ENCODE measurements around the gene GCLC. TPM values are rescaled to one million over a fixed set of nuclear protein-coding genes. Genes with fewer than 3 reads are reported as not detected.

The GCLC gene
- total RNA-seq, 1 donor from 2014 or later: 16.8 TPM

- Histone ChIP-seq H3K4me3 (ENCODE audit: low read depth, low read length) (no peak overlapping the region), H3K27me3 (ENCODE audit: control insufficient read depth, insufficient read depth, low read length) (no peaks in the 10 kb centered on the region), H3K36me3 (ENCODE audit: control insufficient read depth, insufficient read depth, low read length) (no peaks in the 10 kb centered on the region)
- no peak for TF ChIP-seq CTCF (IDR thresholded peaks at IDR 0.05; ENCODE audit: insufficient read depth, low read length, poor library complexity, severe bottlenecking)
- no peak for DNase-seq (ENCODE audit: low read depth)
These were observed 26.0 kb downstream of the GCLC start for GRCh38 chr6:53518862-53519261.

- TF ChIP-seq CTCF (IDR thresholded peaks at IDR 0.05; ENCODE audit: insufficient read depth, low read length, poor library complexity, severe bottlenecking): no peak
- H3K36me3 ChIP-seq (ENCODE audit: control insufficient read depth, insufficient read depth, low read length): no peaks in the 10 kb centered on the region
- DNase-seq (ENCODE audit: low read depth): no peak
These were observed 27.9 kb downstream of the GCLC start for GRCh38 chr6:53517021-53517420.

GRCh38 chr6:53514677-53515076 lies 30.2 kb downstream of the GCLC start:
- Histone ChIP-seq H3K4me3 (ENCODE audit: low read depth, low read length) (no peak overlapping the region), H3K27me3 (ENCODE audit: control insufficient read depth, insufficient read depth, low read length) (no peaks in the 10 kb centered on the region), H3K36me3 (ENCODE audit: control insufficient read depth, insufficient read depth, low read length) (no peaks in the 10 kb centered on the region)
- DNase-seq (ENCODE audit: low read depth): no peak
- no peak for TF ChIP-seq CTCF (IDR thresholded peaks at IDR 0.05; ENCODE audit: insufficient read depth, low read length, poor library complexity, severe bottlenecking)

More at GRCh38 chr6:53517021-53517420, 27.9 kb downstream of the GCLC start:
- Histone ChIP-seq H3K27me3 (ENCODE audit: control insufficient read depth, insufficient read depth, low read length) (no peaks in the 10 kb centered on the region), H3K4me3 (ENCODE audit: low read depth, low read length) (no peak overlapping the region)

- Histone ChIP-seq H3K4me3 (ENCODE audit: low read depth, low read length) (no peak overlapping the region), H3K27me3 (ENCODE audit: control insufficient read depth, insufficient read depth, low read length) (no peaks in the 10 kb centered on the region), H3K36me3 (ENCODE audit: control insufficient read depth, insufficient read depth, low read length) (no peaks in the 10 kb centered on the region)
- no peak for DNase-seq (ENCODE audit: low read depth)
- no peak for TF ChIP-seq CTCF (IDR thresholded peaks at IDR 0.05; ENCODE audit: insufficient read depth, low read length, poor library complexity, severe bottlenecking)
These were observed 31.4 kb downstream of the GCLC start for GRCh38 chr6:53513519-53513966.

GRCh38 chr6:53513056-53513455 lies 31.8 kb downstream of the GCLC start:
- Histone ChIP-seq H3K4me3 (ENCODE audit: low read depth, low read length) (no peak overlapping the region), H3K36me3 (ENCODE audit: control insufficient read depth, insufficient read depth, low read length) (no peaks in the 10 kb centered on the region), H3K27me3 (ENCODE audit: control insufficient read depth, insufficient read depth, low read length) (no peaks in the 10 kb centered on the region)
- no peak for DNase-seq (ENCODE audit: low read depth)
- no peak for TF ChIP-seq CTCF (IDR thresholded peaks at IDR 0.05; ENCODE audit: insufficient read depth, low read length, poor library complexity, severe bottlenecking)

GRCh38 chr6:53512626-53513025 lies 32.3 kb downstream of the GCLC start:
- no peak for TF ChIP-seq CTCF (IDR thresholded peaks at IDR 0.05; ENCODE audit: insufficient read depth, low read length, poor library complexity, severe bottlenecking)
- H3K36me3 ChIP-seq (ENCODE audit: control insufficient read depth, insufficient read depth, low read length): no peaks in the 10 kb centered on the region
- no peak for DNase-seq (ENCODE audit: low read depth)
- no peak overlapping the region for H3K4me3 ChIP-seq (ENCODE audit: low read depth, low read length)
- H3K27me3 ChIP-seq (ENCODE audit: control insufficient read depth, insufficient read depth, low read length): no peaks in the 10 kb centered on the region
